ENCODE measurements around the gene RNF144B.

RNF144B gene

GRCh38 chr6:18488526-18489270 lies 101.5 kb downstream of the RNF144B start:
- DNase-seq (ENCODE audit: low read depth), result peak; percentile 82

- DNase-seq (ENCODE audit: low read depth), result no peak
These were observed 102.2 kb downstream of the RNF144B start for GRCh38 chr6:18489335-18489734.

DNA sequence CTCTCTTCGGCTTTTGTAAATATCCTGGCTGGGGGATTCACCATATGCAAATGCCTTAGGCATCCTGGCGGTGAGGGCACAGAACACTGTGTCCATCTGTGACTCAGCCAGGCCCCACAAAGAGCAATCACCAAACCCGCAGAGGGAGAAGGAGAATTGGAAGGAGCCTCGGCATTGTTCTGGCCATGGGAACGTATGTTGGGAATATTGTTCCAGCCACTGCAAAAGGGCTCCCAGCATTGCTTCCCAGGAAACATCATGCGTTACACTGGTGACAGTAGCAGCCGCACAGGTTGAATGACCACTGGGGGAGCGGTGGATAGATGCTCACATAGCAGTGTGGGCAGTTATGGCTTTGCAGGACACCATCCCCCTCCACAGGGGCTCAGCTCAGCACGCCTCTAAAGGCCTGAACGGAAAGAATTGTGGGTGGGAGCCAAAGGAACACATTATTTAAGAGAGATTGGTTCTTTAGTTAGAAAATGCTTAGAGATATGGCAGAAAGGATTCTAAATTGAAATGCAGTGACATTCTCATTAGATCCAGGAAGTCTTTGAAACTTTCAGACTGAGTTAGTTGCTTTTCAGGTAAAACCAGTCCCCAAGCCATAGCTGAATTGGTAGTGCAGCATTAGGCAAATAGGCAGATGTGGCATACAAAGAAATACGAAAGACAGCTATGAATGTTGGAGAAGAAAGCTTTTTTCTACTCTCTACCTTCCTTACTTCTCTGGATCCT lies 104.3 kb downstream of the RNF144B start:
- peak; percentile 27 for DNase-seq (ENCODE audit: low read depth)

GRCh38 chr6:18492972-18493371 lies 105.8 kb downstream of the RNF144B start:
- DNase-seq (ENCODE audit: low read depth), result no peak

DNA sequence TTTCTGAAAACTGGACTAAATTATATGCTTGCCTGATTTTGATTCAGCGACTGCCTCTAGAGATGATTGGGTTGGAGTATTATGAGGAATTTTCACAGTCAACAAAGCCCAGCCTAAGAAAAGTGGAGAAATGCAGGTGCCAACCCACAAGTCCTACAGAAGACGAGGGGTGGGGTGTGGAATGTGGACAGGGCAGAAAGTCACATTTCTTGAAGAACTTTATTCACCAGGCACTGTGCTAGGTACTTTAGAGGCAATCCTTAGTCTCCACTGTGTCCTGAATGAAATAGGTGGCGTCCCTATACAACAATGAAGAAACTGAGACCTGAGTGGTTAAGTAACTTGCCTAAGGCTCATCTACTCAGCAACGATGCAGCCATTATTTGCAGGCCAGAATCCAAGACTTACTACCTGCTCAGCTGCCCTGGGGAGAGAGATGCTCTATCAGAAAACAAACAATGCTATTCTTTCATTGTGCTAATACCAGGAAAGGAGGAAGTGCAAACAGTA lies 106.3 kb downstream of the RNF144B start:
- no peak for DNase-seq (ENCODE audit: low read depth)

DNA sequence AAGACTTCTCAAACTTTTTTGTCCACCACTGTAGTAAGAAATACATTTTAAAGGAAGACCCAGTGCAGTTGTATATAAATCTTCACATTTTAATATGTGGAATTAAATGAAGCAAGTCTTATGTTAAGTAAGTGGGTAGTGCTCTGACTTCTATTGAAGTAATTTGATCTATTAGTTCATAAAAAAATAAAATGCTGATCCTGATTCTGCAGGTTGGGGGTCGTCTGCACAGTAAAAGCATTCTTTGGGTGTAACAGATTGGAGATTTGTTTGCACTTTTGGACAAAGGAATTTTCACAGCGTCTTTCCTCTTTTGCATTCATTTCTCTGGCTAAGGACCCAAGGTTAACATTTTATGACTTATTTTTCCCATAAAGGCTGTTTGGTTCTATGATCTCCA lies 106.8 kb downstream of the RNF144B start:
- DNase-seq (ENCODE audit: low read depth), result no peak

GRCh38 chr6:18495236-18495635 lies 108.1 kb downstream of the RNF144B start:
- no peak for DNase-seq (ENCODE audit: low read depth)

DNA sequence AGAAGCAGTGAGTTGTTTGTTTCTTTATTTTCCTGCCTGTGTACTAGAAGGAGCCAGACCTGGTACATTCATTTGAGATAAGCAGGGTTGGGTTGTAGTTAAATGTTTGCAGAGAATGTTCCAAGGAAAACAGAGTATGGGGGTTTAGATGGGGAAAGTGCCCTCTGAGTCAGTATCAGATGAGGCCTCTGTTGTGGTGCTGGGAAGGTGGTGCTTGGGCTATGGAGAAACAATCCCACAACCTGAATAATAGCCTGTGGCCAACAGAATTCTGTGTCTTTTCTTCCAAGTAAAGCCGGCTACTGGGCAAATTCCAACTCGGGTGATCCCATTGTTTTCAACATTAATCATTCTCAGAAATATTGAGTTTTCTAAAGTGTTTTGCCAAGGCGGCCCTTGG lies 109.3 kb downstream of the RNF144B start:
- peak; percentile 41 for DNase-seq (ENCODE audit: low read depth)

DNA sequence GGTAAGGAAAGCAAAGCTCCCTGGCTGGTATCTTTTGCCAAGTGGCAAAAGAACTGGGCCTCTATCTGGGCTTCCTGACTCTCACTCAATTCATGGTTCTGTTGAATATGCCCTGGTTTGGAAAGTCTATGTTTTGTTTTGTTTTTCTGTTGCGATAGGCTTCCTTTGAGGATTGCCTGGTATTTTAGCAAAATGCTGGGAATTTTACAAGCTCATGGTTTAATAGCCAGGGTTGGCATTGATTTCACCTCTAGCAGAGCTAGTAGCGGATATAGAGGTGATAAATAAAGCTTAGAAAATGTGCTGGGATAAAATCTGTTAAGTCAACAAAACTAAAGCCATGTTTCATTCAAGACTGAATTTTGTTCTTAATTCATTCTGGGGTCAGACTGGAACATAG lies 109.9 kb downstream of the RNF144B start:
- DNase-seq (ENCODE audit: low read depth), result no peak

DNA sequence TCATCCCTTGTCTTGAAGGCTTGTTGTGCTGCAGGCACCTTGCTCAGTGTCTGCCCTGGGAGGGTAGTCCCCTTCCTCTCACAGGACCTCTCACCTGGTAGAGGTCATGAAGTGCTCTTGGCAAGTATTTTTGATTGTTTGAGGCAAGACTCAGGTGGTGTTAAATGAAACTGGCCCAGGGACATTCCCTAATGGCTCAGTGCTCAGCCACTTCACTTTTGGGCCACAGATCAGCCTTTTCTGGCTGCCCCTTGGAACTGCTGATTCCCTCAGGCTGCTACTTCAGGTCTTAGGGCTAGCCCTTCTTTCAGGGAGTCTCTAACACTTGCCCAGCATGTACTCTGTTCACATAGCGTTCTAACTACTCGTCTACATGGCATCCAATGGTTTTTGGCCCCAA lies 111.3 kb downstream of the RNF144B start:
- no peak for DNase-seq (ENCODE audit: low read depth)

- no peak for DNase-seq (ENCODE audit: low read depth)
These were observed 113.9 kb downstream of the RNF144B start for GRCh38 chr6:18500921-18501662.

- peak; percentile 93 for DNase-seq (ENCODE audit: low read depth)
These were observed 114.5 kb downstream of the RNF144B start for GRCh38 chr6:18501663-18502013.

DNA sequence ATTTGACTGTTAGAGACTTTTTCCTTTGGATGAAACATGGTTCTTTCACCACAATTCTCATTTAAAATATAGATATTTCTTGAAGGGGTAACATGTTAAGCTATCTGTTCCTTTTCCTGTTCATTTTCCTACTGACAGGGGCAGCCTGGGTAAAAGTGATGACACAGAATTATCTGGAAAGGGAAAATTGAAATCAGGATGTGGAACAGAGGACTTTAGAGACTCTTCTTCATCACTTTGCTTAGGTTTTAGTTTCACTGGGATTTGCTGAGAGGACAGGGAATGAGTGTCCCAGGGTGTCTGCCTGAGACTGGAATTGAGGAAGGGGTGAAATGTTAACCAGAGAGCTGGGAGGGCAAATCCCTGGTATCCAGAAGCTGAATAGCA lies 116.0 kb downstream of the RNF144B start:
- no peak for DNase-seq (ENCODE audit: low read depth)

DNA sequence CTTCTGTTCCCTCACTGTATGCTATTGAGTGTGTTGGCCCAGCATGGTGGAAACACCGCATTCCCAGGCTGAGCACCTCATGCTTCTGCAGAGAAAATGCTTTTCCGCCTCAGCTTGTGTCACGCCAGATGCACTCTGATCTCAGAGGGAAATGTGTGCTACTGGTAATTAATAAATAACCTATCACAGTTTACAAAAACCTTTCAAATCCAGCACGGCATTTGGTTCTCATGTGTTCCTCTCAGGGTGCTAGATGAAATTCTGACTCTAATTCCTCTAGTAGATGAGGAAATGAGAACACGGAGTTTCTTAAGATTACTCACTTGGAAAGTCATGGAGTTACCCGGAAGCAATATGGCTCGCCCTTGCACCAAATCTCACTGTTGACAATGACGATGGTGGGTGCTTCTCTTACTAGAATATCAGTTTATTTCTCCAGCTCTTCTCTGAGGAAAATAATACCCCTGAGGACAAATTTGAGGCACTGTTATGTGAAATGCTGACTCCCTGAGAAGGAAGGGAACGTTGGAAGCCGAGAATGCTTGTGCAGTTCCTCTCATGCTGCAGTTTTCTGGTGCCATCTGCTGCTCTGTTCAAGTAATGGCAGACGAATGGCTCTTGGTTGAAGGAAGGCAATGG lies 116.6 kb downstream of the RNF144B start:
- DNase-seq (ENCODE audit: low read depth), result peak; percentile 88

DNA sequence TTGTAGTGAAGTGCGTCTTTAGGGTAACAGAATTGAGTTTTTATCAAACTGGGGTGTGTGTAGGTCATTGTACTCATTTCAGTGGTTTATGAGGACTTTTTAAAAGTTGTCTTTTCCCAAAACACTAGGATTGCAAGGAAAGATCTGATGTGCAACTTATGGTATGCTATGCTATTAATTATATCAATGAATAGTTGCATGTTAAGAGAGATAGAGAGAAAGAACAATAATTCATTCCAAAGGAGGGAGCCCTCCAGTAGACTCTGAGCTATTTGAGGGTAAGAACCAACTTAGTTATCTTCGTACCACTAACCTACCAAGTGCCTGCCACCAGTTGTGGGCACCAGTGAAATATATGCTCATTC lies 117.1 kb downstream of the RNF144B start:
- no peak for DNase-seq (ENCODE audit: low read depth)

- DNase-seq (ENCODE audit: low read depth), result peak; percentile 58
These were observed 119.3 kb downstream of the RNF144B start for GRCh38 chr6:18506382-18507017.

DNA sequence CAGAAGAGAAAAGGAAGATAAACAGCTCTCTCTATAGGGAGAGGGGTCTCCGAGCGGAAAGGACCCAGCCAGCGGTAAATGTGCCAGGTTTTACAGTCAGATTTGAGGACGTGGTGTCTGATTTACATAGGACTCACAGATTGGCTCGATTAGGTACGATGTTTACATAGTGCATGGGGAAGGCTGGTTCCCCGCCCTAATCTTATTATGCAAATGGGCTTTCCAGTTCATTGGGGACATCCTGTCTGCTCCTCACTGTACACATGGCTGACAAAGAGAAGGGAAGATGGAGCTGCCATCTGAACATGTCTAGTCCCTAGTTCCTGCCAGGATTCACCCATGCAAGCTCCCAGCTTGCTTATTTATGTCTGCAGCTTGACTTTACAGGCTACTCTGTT lies 119.9 kb downstream of the RNF144B start:
- DNase-seq (ENCODE audit: low read depth), result no peak

DNA sequence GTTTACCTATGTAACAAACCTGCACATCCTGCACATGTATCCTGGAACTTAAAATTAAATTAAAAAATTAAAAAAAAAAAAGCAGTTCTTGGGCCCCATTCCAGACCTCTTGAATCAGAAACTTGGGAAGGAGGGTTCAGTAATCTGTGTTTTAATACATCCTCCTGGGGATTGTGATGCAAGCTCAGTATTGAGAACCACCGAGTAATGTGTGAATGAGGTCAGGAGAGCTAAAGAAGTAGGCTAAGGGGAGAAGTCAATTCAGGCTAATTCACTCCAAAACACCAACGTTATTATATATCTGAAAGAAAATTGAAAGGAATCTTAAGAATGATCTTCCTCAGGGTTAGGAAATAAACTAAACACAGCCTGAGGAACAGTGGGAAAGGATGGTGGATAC lies 120.4 kb downstream of the RNF144B start:
- DNase-seq (ENCODE audit: low read depth), result peak; percentile 59

- DNase-seq (ENCODE audit: low read depth), result no peak
These were observed 122.9 kb downstream of the RNF144B start for GRCh38 chr6:18509871-18510643.

DNA sequence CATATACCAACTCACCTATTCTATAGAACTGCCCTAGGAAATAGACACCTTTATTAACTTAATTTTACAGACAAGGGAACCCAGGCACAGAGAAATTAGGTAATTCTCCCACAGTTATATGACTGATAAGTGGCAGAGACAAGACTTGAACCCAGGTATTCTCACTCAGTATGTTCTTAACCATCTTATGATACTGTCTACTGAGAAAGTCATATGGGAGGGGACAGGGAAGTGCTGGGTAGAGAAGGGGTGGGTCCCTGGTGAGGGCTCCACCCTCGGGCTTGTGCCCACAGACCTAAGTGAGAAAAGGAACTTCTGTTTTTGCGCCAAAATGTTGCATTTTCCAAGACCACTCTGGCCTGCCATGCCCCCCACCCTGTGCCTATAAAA lies 123.5 kb downstream of the RNF144B start:
- DNase-seq (ENCODE audit: low read depth), result no peak

DNA sequence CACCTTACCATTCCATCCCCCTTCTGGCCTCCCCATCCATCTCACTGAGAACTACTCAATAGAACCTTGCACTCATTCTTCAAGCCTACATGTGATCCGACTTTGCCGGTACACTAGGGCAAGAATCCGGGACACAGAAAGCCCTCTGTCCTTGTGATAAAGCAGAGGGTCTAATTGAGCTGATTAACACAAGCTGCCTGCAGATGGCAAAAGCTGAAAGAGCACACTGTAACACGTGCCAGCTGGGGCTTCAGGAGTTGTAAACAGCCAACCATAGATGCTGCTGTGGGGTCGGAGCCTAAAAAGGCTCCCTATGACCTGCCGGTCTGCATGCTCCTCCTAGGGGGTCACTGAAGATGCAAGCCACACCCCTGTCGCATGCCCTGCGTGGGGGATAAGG lies 124.1 kb downstream of the RNF144B start:
- no peak for DNase-seq (ENCODE audit: low read depth)
